Measurements from ENCODE around the gene TMEM229B. TPM values are rescaled to one million over a fixed set of nuclear protein-coding genes. Genes with fewer than 3 reads are reported as not detected.

The TMEM229B gene
- total and polyA plus RNA-seq, 2 of the 4 experiments (the other 2 are of a cell fraction), result under 0.01 TPM; not detected in 1

GRCh38 chr14:67438969-67439368 lies 49.6 kb downstream of the TMEM229B start:
- H3K4me2 ChIP-seq (ENCODE audit: low read depth, low read length), result no peak overlapping the region
- no peak overlapping the region for H3K9ac ChIP-seq (ENCODE audit: low read depth, low read length)
- no peak overlapping the region for H2AK9ac ChIP-seq (replicated peaks; ENCODE audit: low read depth, low read length, poor library complexity)
- H3K36me3 ChIP-seq (ENCODE audit: control insufficient read depth, insufficient read depth, low read length), result no peaks in the 10 kb centered on the region
- H3K4me3 ChIP-seq (ENCODE audit: insufficient read depth, low read depth, low read length), result no peak overlapping the region
- H3K27ac ChIP-seq (ENCODE audit: insufficient read depth, low read length), result no peak overlapping the region
- H2BK15ac ChIP-seq (ENCODE audit: low read depth, low read length), result no peak overlapping the region
- in situ Hi-C loops (cut with MboI; ENCODE audit: low sequenced_read_pairs), result loop anchor here (25.0 kb wide), 1 partner anchor 273 kb away; the partner anchor contains the start of gene RDH12
- intact Hi-C loops (cut with micrococcal nuclease), result no loop called here
- no peak for ATAC-seq (ENCODE audit: low read depth)
- no peak overlapping the region for H4K91ac ChIP-seq (ENCODE audit: insufficient read depth, low read depth, low read length)
- BruUV-seq (replicated peaks), result no TSS peak
- CTCF ChIA-PET, result interaction anchor here (1.9 kb wide), 1 partner anchor 132 kb away, joined by 6 read pairs; no protein-coding TSS in a partner anchor
- POLR2A ChIA-PET (ENCODE audit: unreplicated experiment), result no interaction called here
- no peak overlapping the region for H4K8ac ChIP-seq (ENCODE audit: low read depth in 2 of 2, low read length in 2 of 2)
- no peak overlapping the region for H3K14ac ChIP-seq (replicated peaks; ENCODE audit: low read depth, low read length)
- H3K4me1 ChIP-seq (ENCODE audit: control insufficient read depth, insufficient read depth, low read length), result no peaks in the 10 kb centered on the region
- H3K56ac ChIP-seq (ENCODE audit: extremely low read depth, insufficient read depth, low read length), result no peak overlapping the region
- no peak overlapping the region for H2BK120ac ChIP-seq (ENCODE audit: low read depth, low read length)
- H2AK5ac ChIP-seq (ENCODE audit: low read depth, low read length), result no peak overlapping the region
- no peak overlapping the region for H4K5ac ChIP-seq (ENCODE audit: low read depth, low read length)
- H2BK5ac ChIP-seq (ENCODE audit: low read depth, low read length, poor library complexity, severe bottlenecking), result no peak overlapping the region
- no peaks in the 10 kb centered on the region for H3K9me3 ChIP-seq (ENCODE audit: control insufficient read depth, insufficient read depth, low read length)
- H3K18ac ChIP-seq (ENCODE audit: low read depth, low read length), result no peak overlapping the region
- TF ChIP-seq RFX5 (IDR thresholded peaks at IDR 0.05; ENCODE audit: low read depth, low read length) (no peak), SMC3 (IDR thresholded peaks at IDR 0.05; ENCODE audit: low read depth, low read length) (no peak), MXI1 (IDR thresholded peaks at IDR 0.05; ENCODE audit: borderline replicate concordance, low read depth, low read length) (no peak), CHD1 (IDR thresholded peaks at IDR 0.05; ENCODE audit: low read depth, low read length) (no peak), CEBPB (IDR thresholded peaks at IDR 0.05; ENCODE audit: low read depth, low read length) (no peak), BHLHE40 (IDR thresholded peaks at IDR 0.05; ENCODE audit: low read depth, low read length) (no peak), POLR2A (IDR thresholded peaks at IDR 0.05; ENCODE audit: low read depth, low read length) (no peak), NFE2L2 (IDR thresholded peaks at IDR 0.05; ENCODE audit: low read depth, low read length) (no peak), RCOR1 (IDR thresholded peaks at IDR 0.05; ENCODE audit: insufficient replicate concordance, low read length) (no peak), ELK1 (IDR thresholded peaks at IDR 0.05; ENCODE audit: borderline replicate concordance, low read depth, low read length) (no peak), RAD21 (IDR thresholded peaks at IDR 0.05; ENCODE audit: low read length) (no peak), MAZ (IDR thresholded peaks at IDR 0.05; ENCODE audit: borderline replicate concordance, low read depth, low read length) (no peak), USF2 (IDR thresholded peaks at IDR 0.05; ENCODE audit: low read depth, low read length) (no peak), FOS (IDR thresholded peaks at IDR 0.05; ENCODE audit: low read depth, low read length) (no peak), MAFK (IDR thresholded peaks at IDR 0.05; ENCODE audit: low read depth, low read length) (no peak), CTCF (conservative IDR thresholded peaks at IDR 0.05; ENCODE audit: low read depth, low read length) (no peak)
- H3K9me1 ChIP-seq (ENCODE audit: insufficient read depth, low read length), result no peaks in the 10 kb centered on the region
- H2BK20ac ChIP-seq (ENCODE audit: low read depth, low read length), result no peak overlapping the region
- no peaks in the 10 kb centered on the region for H4K20me1 ChIP-seq (ENCODE audit: insufficient read depth, low read length)
- no CpG with 5 or more reads among the region's 1 CpG for WGBS, 2 experiments (ENCODE audit: extremely low coverage in 2 of 2, insufficient read length in 1 of 2)
- dilution Hi-C loops (cut with HindIII; ENCODE audit: low sequenced_read_pairs, unreplicated experiment), result no loop called here
- no peaks in the 10 kb centered on the region for H3K79me1 ChIP-seq (ENCODE audit: low read depth in 1 of 2, low read length in 2 of 2)
- peaks cover 41% of the 10 kb centered on the region for H3K27me3 ChIP-seq (ENCODE audit: control insufficient read depth, insufficient read depth, low read length)
- H3K23ac ChIP-seq (ENCODE audit: low read depth, low read length), result no peak overlapping the region
- no peak overlapping the region for H3K4ac ChIP-seq (ENCODE audit: low read depth, low read length)
- no peak overlapping the region for H2AFZ ChIP-seq (replicated peaks; ENCODE audit: low read length, poor library complexity)
- no peak for DNase-seq
